T-helper 1 cell (primary cell): ENCODE results near the gene ITGA11.

Experiments used
- DNase-seq, 5 donors: peaks; one replicate each; pipeline ENCODE4 v3.0.0-alpha.2; 2012 to 2020

Gene ITGA11

DNA sequence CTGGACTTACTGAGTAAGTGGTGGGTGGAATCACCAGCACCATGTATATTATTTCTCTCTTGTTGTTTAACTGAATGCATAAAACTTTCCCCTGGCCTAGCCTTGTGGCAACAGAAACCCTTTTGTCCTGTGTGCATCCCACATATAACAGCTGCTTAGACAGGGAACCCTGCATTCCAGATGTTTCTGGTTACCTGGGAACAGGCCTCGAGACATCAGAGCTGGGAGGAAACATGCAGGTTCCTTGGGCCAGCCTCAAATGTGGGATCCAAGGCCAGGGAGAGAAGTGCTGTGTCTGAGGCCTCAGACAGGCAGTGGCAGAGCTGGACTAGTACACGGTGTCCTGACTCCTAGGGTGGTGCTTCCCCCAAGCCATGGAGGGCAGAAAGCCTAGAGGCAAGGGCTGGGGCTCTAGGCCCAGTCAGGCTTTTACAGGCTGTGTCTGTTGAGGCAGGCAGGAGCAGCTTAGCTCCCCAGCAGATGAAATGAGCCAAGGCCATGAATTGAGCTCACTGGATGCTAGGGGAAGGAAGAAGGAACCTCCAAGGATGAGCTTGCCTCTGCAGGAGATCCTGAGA, 57.7 kb downstream of the ITGA11 start:
- DNase-seq: no peak

DNA sequence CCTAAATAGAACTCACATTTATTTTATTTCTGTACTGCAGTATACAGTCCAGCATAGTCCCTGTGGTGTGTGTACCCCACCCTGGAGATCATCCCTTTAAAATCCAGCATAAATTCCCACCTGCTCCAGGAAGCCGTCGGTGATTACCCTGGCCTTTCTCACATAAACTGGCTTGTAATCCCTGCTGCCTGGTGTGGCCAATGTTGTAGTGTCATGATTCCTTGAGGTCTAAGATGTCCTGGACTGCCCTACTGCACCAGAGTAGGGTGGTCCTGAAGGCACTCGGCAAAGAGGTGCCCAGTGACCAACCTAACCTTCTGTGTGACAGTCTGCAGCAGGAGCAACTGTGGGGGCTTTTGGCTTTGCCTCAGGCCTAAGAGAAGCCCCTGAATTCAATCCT, 58.9 kb downstream of the ITGA11 start:
- no peak for DNase-seq

DNA sequence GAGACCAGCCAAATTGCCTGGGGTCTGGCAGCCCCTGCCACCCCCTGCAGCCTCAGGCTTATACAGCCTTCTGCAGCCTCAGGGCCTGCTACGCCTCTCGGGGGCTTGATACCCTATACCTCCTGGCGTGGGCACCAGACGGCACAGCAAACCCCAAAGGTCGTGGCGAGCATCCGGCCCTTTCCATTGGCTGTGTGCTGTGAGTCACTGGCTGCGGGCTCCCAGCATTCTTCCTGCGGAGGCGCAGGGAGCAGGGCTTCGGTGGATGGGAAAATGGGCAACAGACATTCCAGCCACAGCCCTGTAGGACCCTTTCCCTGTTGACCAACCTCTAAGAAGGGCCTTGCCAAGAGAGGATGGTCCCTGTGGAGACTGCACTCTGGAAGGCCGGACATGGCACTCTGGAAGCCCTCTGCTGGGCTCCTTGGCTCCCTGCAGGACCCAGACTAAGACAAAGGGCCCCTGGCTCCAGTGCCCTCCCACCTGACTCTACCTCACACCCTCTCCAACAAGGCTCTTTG, 59.6 kb downstream of the ITGA11 start:
- no peak for DNase-seq

DNA sequence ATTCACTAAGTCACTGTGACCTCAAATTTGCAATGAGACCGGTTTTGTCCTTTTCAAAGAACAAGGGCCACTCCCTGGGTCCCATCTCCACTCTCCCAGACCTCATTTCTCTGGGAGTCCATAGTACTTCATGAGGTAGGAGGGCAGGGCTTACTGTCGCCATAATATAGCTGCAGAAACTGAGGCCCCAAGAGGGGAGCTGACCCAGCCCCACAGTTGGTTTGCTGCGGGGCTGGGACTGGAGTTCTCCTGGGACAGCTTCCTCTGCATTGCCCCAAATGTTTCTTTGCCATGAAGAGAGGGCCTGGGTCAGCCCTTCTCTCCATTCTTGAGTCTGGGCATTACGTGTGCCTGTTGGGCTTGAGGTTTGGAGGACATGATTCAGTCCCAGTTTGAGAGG, 60.1 kb downstream of the ITGA11 start:
- no peak for DNase-seq

DNA sequence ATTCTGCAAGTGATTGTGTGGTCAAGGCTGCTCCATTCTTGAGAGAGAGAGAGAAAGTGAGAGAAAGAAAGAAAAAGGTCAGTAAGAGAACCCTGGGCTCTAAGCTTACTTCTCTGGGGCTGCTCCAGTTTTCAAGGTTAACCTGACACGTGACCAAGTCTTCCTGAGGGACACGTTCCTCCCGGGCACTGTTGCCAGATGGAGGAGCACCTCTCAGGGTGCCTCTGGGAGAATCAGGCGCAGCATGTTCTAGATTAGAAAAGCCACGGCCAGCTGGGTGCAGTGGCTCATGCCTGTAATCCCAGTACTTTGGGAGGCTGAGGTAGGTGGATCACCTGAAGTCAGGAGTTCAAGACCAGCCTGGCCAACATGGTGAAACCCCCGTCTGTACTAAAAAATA, 60.8 kb downstream of the ITGA11 start:
- DNase-seq: no peak

DNA sequence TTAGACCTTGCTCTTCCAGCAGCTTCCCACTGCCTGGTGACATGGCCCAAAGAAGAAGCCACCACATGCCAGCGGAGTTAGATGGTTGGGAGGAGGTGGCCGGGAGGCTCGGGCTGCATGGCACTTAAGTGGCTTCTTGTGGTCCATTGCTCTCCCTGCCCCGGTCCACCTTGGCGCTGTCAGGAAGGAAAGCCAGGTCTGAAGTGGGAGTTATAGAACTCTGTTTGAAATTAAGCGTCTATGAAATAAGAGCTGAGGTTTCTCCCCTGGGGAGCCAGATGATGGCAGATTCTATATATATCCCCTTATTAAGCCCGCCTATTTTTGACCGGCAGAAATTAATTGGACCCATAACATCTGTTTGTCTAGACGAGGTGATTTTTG, 61.2 kb downstream of the ITGA11 start:
- DNase-seq: no peak

DNA sequence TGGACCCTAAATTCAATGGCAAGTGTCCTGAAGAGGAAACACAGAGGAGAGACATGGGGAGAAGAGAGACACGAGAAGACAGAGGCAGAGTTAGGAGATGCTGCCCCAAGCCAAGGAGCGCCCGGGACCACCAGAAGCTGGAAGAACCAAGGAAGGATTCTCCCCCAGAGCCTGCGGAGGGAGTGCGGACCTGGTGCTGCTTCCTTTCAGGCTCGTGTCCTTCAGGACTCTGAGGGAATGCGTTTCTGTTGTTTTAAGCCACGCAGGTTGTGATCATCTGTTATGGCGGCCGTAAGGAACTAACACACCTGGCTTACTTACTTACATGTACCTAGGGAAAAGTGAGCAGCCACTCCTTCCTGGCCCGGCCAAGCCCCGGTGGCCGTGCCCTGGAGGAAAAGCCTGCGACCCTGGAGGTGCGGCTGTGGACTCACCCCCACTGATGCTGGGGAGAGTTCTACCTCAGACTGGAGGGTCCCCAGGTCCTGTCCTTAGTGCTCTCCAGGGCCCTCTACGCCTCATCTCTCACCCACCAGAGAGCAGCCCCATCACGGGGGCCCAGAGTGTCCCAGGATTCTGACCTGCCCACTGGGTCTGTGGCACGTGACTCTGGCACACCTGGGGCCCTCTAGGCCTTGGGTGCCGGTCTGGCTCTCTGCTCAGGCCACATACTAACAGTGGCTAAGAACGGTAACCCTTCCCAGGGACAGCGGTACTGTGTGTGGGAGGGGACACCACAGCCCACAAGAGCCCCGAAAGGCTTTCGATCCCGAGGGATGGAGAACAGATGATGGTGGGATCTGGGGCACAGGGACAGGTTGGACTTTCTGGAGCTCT, 61.8 kb downstream of the ITGA11 start:
- DNase-seq: no peak

DNA sequence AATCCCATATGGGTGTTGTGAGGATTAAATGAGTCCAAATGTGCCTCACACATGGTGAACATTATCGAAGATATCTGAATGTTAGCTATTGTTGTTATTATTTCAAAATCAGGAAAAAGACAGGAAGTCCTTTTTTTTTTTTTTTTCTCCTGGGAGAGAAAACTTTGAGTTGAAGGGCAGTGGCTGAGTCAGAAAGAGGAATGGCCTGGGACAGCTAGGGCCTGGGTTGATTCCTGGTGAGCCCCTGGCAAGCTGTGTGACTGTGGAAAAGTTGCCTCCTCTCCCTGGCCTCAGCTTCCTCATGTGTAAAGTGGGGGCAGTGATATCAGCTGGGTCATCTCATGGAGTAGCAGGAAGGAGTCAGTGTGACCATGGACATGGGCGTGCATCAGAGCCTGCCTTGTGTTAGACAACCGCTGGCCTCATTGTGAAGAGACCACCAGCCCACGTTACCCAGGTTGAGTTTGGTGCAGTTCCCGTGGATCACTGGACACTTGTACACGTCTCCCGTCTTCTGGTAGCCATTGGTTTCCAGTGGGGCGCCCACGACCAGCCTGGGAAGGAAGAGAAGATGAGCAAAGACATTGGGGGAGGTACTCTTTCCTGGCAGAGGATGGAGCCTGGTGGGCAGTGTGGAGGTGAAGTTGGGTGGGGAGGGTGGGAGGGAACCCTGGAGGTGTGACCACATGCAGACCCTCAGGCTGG, 63.1 kb downstream of the ITGA11 start:
- no peak for DNase-seq

DNA sequence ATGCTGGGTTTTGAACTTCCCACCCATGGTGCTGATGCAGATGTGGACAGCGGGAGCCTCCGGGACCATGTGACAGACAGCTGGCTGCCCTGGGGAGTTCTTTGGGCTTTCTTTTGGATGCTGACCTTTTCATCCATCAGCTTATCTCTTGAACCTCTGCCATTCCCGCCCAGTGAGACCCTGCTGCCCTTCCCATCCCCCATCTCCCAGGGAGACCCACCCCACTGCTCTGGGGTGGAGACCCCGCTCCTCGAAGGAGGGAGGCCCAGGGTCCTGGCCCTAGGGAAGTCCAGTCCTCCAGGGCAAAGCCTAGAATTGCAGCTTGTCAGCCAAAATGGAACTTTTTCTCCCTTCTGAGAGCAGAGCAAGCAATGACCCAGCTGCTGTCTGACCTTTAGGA, 64.0 kb downstream of the ITGA11 start:
- DNase-seq: no peak

DNA sequence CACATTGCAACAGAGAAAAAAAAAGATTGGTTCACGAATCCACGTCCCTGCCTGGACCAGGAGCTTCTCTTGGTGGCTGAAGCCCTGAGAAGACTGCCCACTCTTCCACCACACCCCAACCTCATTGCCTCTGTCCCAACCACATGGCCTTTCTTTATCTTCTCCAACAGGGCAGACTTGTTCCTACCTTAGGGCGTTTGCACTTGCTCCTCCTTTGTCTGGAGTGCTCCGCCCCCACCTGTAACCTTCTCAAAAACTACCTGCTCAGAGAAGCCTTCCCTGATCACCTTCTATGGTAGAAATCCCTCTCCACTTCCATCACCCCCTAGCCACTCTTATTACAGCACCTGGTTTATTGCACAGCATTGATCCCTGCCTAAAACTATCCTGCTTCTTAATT, 64.7 kb downstream of the ITGA11 start:
- DNase-seq: no peak

DNA sequence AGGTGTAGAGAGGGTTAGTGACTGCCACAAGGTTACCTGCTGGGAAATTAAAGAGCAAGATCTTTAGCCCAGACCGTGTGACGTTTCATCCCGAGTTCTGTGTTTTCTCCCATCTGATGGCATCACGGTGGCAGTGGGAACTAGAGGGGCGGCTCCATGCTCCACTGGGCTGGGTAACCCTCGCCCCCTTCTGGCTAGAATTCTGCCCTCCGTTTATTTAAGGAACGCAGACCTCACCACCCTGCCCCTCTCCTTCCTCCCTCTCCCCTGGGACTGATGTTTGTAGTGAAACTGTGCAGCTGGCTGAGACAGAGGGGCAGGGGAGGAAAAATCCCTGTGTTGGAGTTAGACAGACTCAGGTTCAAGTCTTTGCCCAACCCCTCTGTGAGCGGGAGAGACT, 65.6 kb downstream of the ITGA11 start:
- no peak for DNase-seq

DNA sequence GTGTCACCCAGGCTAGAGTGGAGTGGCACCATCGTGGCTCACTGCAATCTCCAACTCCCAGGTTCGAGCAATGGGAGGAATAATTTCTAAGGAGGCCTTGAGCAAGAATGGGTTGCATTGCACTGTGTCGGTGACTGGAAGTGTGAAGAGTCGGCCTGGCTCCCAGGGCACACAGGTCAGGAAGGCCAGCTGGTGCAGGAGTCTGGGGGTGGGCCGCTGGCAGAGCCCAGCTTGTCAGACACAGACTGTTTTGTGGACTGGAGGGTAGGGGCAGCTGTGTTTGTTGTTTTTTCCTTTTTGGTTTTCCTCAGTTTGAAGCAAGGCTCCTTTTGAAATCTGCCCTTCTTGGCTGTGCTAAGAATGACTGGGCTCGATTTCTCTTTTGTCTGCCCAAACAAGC, 66.2 kb downstream of the ITGA11 start:
- no peak for DNase-seq

DNA sequence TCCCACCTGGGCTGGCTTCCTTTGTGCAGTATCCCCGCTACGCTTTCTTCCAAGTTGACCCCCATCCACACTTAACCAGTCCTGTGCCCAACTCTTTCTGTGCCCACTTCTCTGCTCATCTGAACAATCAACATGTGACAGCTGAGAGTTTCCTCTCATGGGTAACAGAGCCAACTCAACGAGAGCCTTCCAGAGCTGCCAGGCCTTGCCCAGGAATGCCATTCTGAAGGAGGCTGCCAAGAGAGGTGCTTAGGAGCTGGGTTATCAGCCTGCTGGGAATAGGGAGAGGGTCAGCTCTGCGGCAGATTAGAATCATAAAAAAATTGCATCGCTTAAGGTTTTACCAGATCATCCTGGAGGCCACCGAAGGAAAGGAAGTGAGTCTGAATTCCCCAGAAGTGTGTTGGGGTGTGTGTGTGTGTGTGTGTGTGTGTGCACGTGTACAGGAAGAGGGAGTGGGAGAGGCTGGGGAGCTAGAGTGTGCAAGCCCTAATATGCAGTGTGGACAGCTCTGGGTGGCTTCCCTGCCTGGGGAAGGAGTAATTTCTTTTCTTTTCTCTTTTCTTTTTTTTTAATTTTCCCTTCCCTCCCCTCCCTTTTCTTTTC, 66.7 kb downstream of the ITGA11 start:
- no peak for DNase-seq

DNA sequence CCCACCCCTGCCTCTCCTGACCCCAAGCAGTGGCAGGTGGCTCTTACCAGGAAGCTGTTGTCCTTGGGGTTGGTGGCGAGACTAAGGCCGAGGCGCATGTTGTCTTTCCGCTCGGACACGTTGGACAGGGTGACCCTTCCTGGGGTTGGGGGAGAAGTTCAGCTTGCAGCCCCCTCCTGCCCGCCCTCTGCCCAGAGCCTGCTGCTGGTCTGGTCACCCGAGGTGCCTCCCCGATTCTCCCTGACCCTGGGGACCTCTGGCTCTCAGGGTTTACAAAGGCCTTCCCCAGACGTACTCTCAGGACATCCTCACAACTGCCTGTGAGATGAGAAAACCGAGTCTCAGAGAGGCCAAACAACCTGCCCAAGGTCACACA, 67.3 kb downstream of the ITGA11 start:
- no peak for DNase-seq

DNA sequence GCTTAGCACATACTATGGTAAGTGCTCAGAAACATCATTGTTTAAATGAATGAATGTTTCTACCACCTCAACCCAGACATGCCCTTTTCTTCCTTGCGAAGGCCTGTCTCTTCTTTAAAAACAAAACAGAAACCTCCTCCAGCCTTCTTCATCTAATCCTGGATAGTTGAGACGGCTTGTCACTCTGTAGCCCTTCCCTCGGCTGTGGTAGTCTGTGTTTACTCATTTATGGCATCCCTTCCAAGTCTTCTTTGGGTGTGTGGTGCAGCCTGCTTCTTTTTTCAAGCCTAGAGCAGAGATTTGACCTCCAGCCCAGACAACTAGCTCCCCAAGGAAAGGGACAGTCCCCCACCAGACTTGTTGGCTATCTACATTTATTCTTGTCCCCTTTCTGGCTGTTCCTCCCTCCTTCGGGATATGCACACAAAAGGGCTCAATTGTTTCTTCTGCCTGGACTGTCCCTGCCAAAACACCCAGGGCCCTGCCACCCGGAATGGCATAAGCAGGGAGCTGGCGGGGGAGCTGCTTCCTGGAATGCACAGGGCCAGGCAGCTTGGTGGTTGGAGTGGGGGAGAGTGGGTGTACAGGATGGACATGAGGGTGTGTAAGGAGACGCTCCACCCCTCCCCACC, 67.8 kb downstream of the ITGA11 start:
- no peak for DNase-seq

DNA sequence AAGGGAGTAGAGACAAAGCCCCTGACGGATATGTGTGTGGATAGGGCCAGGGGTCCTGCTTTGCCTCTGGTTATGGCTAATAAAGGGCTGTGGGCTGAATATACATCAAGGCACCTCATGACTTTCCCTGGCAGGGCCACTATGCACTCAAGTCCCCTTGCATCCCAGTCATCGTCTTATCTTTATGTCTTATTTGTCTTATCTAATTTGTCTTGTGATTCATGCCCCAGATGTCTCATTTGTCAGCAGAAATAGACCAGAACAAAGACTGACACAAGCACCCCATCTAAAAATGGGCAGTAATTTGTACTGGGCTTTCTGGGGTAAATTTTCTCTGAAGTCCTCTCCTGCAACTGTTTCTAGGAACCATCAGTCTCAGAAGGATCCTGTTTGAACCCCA, 68.6 kb downstream of the ITGA11 start:
- no peak for DNase-seq

DNA sequence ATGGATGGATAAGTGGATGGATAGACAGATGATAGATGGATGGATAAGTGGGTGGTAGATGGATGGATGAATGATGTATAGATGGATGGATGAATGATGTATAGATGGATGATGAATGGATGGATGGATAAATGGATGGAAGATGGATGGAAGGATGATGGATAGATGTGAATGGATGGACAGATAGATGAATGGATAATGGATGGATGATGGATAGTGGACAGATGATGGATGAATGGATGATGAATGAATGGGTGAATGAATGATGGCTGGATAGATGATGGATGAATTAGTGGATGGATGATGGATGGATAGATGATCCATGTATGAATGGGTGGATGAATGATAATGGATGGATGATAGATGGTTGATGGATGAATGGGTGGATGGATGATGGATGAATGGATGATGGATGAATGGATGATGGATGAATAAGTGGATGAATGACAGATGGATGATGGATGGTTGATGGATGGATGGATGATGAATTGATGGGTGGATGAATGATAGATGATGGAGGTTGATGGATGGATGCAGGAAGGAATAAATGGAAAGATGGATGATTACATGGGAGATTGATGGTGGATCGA, 69.3 kb downstream of the ITGA11 start:
- DNase-seq: no peak

DNA sequence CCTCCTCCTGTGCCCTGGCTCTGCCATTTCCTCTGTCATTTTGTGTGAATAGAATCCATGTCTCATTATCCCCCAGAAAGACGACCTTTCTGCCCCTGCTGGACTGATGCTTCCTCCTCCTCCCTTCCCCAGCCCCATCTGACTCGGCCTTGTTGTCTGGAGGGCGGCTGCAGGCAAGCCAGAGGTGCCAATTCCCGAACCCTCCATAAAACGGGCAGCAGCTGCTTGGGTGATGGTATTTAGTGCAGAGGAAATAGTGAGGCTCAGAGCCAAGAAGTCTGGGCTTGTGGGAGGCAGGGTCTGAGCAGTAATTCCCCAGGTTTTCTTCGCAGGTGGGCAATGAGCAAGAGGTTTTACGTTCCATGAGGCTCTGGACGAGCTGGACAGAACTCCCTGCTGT, 71.2 kb downstream of the ITGA11 start:
- no peak for DNase-seq

DNA sequence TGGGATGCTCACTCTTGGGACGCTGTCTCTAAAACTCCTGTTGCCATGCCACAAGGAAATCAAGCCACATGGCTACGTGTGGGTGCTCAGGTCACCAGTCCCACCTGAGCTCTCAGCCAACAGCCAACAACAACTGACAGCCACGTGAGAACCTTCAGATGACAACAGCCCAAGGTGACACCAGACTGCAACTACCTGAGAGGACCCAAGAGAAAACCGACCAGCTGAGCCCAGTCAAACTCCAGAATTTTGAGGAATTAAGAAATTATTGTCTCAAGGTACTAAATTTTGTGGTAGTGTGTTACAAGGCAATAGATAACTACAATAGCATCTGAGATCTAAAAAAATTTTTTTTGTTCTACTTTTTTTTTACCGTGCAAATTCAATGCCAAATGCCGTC, 75.2 kb downstream of the ITGA11 start:
- no peak for DNase-seq

DNA sequence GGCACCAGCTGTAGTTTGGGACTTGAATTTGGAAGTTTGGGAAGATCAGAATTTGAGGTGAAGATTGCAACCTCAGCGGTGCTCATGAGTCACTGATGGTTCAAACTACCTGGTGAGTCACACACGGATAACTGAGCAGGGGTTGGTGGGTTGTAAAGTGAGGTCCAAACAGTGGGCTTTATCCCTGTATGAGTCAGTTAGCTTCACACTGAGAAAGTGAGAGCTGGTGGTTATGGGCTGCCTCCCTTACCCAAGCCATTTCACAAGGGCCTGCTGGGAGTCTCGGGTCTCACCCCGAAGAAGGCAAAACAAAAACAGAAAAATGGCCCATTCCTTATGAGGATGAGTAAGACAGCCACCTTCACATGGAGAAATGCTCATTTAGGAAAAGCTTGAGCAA, 77.0 kb downstream of the ITGA11 start:
- no peak for DNase-seq

DNA sequence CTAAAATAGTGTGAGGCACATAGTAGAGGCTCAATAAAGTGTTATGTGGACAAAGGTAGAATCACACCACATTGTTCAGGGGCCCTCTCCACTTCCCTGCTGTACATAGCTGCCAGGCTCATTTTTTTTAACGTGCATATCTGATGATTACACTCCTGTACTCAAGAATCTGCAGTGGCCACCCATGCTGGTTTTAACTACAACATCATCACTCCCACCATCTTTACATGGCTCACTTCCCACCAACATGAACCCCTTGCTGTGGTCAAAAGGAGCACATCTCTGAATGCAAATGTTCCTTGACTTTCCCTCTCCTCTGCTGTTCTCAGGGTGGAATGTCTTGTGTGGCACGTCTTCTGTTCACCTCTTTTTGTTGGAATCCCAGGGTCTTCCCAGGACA, 77.7 kb downstream of the ITGA11 start:
- DNase-seq: no peak

DNA sequence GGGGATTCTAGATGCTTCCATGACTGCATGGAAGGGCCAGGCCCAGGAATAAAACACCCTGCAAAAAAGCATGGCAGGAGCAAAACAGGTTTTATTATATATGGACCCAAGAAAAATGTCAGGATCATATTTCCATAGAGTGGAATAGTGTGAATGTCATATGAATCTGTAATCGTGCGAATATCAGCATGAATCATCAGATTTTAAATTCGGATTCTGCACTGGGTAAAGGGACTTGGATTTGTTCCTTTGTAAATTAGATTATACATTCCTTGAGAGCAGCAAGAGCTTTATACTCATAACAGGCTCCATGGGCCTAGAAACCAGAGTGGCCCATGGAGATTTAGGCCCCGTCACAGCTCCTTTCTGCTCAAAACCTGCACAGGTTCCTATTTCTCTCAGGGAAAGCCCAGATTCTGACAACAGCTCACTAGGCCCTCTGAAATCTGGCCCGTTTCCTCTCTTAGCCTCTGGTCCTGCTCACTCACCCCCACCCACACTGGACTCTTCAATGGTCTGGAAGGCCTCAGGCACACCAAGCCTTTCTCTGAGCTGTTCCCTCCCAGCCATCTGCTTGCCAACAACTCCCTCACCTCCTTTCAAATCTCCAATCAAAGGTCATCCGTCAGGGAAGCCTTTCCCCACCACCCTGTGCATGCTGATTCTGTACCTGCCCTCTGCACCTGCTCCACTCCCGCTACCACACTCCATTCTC, 78.4 kb downstream of the ITGA11 start:
- no peak for DNase-seq
